Bone marrow (tissue), 2 donors: ENCODE measurements around the gene MDGA2.
"Not testable (repeated sequence)": the region's sequence is repeated elsewhere in the genome, so short reads cannot be mapped to it uniquely, and the experiment has no call there.

Source experiments
- DNase-seq, 2 donors: peaks; one replicate each; lab custom pipeline; 2025; lab: John Stamatoyannopoulos, UW

Gene MDGA2

GRCh38 chr14:46915539-46915938 is 759.9 kb downstream of the MDGA2 start:
- DNase-seq: not testable (repeated sequence)

DNA sequence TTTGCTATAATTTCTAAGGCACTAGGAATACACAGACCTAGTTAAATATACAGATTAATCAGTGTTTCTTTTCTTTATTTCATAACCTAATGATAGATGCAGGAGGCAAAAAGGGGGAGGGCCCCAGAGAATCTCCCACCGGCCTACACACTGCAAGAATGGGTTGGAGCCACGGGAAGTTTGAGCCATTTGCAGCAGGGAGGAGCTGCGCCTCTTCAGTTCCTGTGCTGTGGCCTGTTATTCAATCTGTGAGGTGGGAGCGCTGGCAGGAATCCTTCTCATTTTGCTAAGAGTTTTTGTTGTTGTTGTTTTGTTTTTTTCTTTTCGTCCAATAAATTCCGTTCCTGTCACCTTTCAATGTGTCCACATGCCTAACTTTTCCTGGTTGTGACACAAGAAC is 772.6 kb downstream of the MDGA2 start:
- DNase-seq: no peak

GRCh38 chr14:46894476-46894875 is 780.9 kb downstream of the MDGA2 start:
- no peak for DNase-seq

DNA sequence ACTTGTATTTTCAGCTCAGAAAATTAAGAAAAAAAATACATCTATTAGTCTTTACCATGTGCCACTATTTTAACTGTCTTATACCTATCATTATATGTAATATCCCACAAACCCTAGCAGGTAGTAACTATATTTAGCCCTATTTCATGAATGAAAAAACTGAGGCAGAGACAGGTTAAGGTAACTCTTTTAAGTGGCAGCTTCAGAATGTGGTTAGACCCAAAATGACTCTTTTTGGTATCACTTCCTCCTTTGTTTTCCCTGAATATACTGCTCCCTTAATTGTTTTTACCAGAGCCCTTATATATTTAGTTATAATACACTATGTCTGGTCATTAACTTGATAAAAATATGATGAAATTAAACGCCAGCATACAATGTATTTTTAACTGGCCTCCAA is 788.3 kb downstream of the MDGA2 start:
- DNase-seq: no peak

DNA sequence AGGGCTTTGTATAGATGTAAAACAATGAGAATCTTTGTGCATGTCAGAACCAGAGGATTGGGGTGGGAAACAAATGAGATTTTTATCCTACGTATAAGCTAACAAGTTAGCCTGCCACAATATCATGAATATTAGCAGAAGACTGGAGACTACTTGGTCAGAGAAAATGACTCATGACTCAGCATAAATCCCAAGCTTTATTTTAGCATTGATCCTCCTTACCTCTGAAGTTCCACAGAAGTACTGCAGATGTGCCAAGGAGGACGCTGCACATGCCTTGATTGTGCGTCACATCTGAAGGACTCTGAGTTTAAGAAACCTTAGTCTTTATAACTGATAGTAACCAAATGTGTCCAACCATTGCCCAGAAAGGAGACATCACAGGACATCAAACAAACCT is 789.8 kb downstream of the MDGA2 start:
- no peak for DNase-seq

- DNase-seq: no peak
Measured at GRCh38 chr14:46861753-46862152, 813.7 kb downstream of the MDGA2 start.

- no peak for DNase-seq
Measured at GRCh38 chr14:46840944-46841720, 834.3 kb downstream of the MDGA2 start.

- DNase-seq: no peak
Measured at GRCh38 chr14:46820291-46820690, 855.1 kb downstream of the MDGA2 start.

GRCh38 chr14:46819117-46819516 is 856.3 kb downstream of the MDGA2 start:
- no peak for DNase-seq

DNA sequence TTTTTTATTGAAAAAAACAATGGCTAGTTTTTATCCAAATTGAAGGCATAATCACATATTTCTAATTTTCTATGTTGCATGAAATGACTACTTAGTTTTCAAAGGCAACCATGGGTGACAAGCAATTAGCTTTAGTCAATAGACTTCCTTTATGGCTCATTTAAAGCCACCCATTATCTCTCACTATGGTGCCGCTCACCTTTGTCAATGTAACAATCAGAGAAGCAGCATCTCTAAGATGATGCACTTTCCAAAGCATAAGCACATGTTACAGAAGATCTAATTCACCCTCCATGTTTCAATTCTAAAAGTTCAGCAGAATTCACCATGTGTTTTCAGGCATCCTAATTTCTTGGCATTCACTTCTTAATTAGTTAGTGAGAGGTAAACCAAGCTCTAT is 857.3 kb downstream of the MDGA2 start:
- no peak for DNase-seq

DNA sequence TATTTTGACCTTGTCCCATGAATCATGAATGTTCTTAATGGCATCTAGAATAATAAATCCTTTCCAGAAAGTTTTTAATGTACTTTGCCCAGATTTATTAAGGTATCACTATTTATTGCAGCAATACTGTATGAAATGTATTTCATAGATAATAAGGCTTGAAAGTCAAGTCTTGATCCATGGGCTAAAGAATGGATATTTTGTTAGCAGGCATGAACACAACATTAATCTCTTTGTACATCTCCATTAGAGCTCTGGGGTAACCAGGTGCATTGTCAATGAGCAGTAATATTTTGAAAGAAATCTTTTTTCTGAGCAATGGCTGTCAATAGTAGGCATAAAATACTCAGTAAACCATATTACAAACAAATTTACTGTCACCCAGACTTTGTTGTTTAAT is 882.3 kb downstream of the MDGA2 start:
- DNase-seq: no peak
